AG04450 (cell line): ENCODE measurements around the gene UBE2R2. TPM values are rescaled to one million over a fixed set of nuclear protein-coding genes. Genes with fewer than 3 reads are reported as not detected.

Experiments
- CTCF ChIA-PET: fragments of 300-600, 350-600 bp; formaldehyde crosslinking; extraction: SDS; loops from one replicate; lab custom pipeline; 2022; ENCODE audit warnings: antibody characterized with exemption, inconsistent platforms; lab: Charles Lee
- POLR2A ChIA-PET: fragments of 350-600 bp; formaldehyde crosslinking; extraction: SDS; loops from one replicate; lab custom pipeline; 2021; ENCODE audit warnings: antibody characterized with exemption, inconsistent platforms; lab: Yijun Ruan, JAX
- DNase-seq: peaks from one replicate; pipeline ENCODE4 v3.0.0-alpha.2; 2011; ENCODE audit warnings: low read depth, low spot score
- H3K27ac ChIP-seq: one replicate; pipeline ENCODE4 v1.5.1; 2012; ENCODE audit warnings: low read depth, low read length, control low read depth
- H3K27me3 ChIP-seq: one replicate; pipeline ENCODE4 v1.6.0; 2012; ENCODE audit warnings: low read length; ENCODE audit not compliant: control insufficient read depth, insufficient read depth
- H3K4me3 ChIP-seq: 2 replicates; pipeline ENCODE4 v1.5.1; 2011; ENCODE audit warnings: mild to moderate bottlenecking, low read depth, low read length, control low read depth
- H3K9me3 ChIP-seq: 2 replicates; pipeline ENCODE4 v1.5.1; 2012; ENCODE audit warnings: low read length; ENCODE audit not compliant: control insufficient read depth, insufficient read depth
- CTCF ChIP-seq: IDR thresholded peaks from 2 replicates; pipeline ENCODE4 v1.5.1; 2011; ENCODE audit warnings: low read depth, low read length, control low read depth, inconsistent platforms
- polyA plus RNA-seq: library from polyadenylated mRNA; depleted of rRNA; stranded (reverse); fragments of >200 nt; gene quantifications from 2 replicates; pipeline ENCODE4 v1.2.3, GENCODE V29; 2011

UBE2R2 gene
- polyA plus RNA-seq, 1 experiment, result 42.2 TPM

- Histone ChIP-seq H3K27ac (peak overlapping the region; percentile 79), H3K27me3 (no peaks in the 10 kb centered on the region), H3K4me3 (no peak overlapping the region), H3K9me3 (no peaks in the 10 kb centered on the region)
- POLR2A ChIA-PET, result no interaction called here
- CTCF ChIA-PET, result interaction anchor here (0.6 to 2.5 kb wide), 4 partner anchors 12 to 164 kb away, joined by 3 to 16 read pairs (median 6); no protein-coding TSS in a partner anchor
- TF ChIP-seq CTCF, result no peak
- DNase-seq, result no peak
Measured at GRCh38 chr9:33943389-33943788, 126.4 kb downstream of the UBE2R2 start.

- no peak for TF ChIP-seq CTCF
- CTCF ChIA-PET, result interaction anchor here (0.6 kb wide), 1 partner anchor 133 kb away, joined by 5 read pairs; no protein-coding TSS in a partner anchor
- Histone ChIP-seq H3K4me3 (no peak overlapping the region), H3K27me3 (no peaks in the 10 kb centered on the region), H3K9me3 (no peaks in the 10 kb centered on the region), H3K27ac (peak overlapping the region; percentile 91)
- peak; percentile 91 for DNase-seq
- POLR2A ChIA-PET, result no interaction called here
Measured at GRCh38 chr9:33946779-33947535, 130.0 kb downstream of the UBE2R2 start.

GRCh38 chr9:33950371-33950770, 133.4 kb downstream of the UBE2R2 start:
- Histone ChIP-seq H3K27me3 (no peaks in the 10 kb centered on the region), H3K27ac (no peak overlapping the region), H3K4me3 (no peak overlapping the region), H3K9me3 (no peaks in the 10 kb centered on the region)
- TF ChIP-seq CTCF, result no peak
- DNase-seq, result no peak
- ChIA-PET POLR2A (no interaction called here), CTCF (interaction anchor here (1.0 kb wide), 1 partner anchor 8 kb away, joined by 3 read pairs; no protein-coding TSS in a partner anchor)

GRCh38 chr9:33952066-33952465, 135.1 kb downstream of the UBE2R2 start:
- Histone ChIP-seq H3K27me3 (no peaks in the 10 kb centered on the region), H3K4me3 (no peak overlapping the region), H3K27ac (no peak overlapping the region), H3K9me3 (no peaks in the 10 kb centered on the region)
- no peak for TF ChIP-seq CTCF
- ChIA-PET CTCF (interaction anchor here (0.9 kb wide), 1 partner anchor 122 kb away, joined by 3 read pairs; no protein-coding TSS in a partner anchor), POLR2A (no interaction called here)
- DNase-seq, result no peak

- POLR2A ChIA-PET, result no interaction called here
- no peak for TF ChIP-seq CTCF
- CTCF ChIA-PET, result no interaction called here
Measured at GRCh38 chr9:33956544-33956943, 139.6 kb downstream of the UBE2R2 start.

More at GRCh38 chr9:33956544-33956943, 139.6 kb downstream of the UBE2R2 start:
- no peaks in the 10 kb centered on the region for H3K9me3 ChIP-seq
- H3K27me3 ChIP-seq, result no peaks in the 10 kb centered on the region
- H3K4me3 ChIP-seq, result no peak overlapping the region
- no peak overlapping the region for H3K27ac ChIP-seq
- DNase-seq, result no peak
